GM21526 (cell line): ENCODE measurements around the gene SIL1.

ENCODE experiments used
- ATAC-seq: cut with Tn5 transposase; IDR thresholded peaks from one replicate; pipeline ENCODE4 v1.9.1; 2021; ENCODE audit warnings: moderate library complexity; ENCODE audit not compliant: unreplicated experiment, low FRiP score

Gene SIL1

DNA sequence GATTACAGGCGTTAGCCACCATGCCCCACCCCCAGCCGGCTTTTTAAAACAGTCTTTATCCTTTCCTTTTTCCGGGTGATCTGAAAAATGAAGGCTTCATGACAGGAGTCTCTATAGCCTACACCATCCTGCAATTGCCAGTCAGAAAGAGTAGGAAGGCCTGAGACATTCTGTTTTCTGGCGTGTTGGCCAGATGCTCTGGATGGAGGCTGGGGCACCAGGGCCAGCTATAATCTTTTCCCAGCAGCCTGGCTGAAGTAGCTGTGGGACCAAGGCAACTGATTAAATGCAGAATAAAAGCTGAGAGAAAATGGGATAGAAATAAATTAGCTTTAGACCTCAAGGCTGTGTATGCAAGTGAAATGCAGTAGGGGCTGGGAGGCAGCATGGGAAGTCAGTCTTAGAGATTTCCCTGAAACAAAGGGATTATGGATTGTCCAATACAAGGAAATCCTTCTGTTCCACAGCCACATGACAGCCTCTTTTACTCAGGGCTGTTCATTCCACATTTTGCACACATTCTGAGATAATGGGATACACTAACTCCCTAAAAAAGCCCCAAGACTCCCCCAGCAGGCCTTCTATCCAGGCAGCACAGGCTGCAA is 207.1 kb downstream of the SIL1 start:
- ATAC-seq, result no peak

DNA sequence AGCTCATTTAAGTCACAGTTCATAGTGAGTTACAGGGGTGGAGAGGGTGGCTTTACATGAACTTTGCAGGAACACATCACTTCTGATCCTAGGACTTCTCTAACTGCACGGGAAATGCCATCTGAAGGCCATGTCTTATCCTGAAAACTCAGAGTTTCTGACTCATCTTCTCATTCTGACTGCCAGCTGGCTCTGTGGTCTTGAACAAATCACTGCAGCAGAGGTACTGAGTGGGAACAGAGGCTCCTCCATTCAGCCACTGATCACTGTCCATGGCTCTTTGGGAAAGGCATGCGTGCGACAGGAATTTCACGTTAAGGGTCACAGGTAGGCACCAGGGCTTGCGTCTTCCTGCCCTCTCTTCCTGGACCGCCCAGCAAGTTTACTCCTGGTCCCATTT is 208.4 kb downstream of the SIL1 start:
- ATAC-seq, result no peak

DNA sequence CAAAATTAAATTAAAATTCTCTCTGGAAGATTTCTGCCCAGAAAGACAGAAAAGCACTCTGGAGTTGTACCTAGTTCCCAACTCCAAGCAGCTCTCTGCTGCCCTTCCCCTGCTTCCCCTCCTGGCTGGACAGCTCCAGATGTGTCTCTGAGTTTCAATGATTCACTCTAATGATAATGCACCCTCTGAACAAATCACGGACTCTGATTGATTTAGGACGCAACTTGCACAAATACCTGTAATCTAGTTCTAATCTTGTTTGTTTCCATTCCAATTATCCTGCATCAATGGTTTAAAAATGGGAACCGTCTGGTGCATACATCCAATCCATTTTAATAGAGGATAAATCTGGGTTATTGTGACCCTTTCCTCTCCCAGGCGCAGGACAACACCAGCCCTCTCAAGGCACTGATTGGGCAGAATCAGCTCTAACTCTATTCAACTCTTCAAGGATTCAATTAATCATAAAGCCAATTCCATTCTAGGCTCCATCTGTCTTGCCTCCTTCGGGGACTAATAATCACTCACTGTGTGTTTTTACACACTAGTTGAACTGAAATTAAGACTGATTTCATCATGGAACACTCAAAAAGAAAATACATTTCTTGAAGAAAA is 211.9 kb downstream of the SIL1 start:
- ATAC-seq, result no peak

DNA sequence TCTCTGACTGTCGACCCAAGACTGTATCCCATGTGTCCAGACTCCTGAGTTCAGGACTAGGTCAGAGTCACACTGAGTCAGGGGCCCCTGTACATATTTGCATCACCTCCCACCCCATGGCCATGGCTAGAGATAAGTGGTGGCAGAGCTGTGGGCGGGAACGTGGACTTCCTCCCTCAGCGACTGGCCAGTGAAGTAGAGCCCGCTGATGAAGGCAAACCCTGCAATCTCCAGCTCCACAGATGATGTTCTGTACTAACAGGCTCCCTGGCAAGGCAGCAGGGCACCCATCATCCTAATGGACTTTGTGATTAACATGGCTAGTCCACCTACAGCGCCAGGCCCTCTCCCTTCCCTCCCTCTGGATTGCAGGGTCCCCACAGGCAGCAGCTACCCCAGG is 212.5 kb downstream of the SIL1 start:
- no peak for ATAC-seq

DNA sequence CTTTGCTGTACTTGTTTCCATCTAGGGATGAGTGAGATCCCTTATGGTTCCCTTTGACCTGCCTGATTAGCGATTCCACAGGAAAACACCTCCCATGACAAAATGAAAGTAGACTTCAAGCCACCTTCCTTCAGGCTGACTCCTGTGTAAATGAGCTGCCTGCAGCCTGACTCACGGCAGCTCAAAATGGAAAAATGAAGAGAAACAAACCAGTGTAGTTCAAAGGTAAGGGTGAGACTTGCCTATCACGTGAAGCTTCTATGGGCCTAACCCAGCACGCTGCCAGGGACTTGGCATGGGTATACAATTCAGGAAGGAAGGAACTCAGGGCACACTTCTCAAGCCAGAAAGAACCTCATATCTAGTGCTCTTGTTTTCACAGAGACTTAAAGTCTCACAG is 212.9 kb downstream of the SIL1 start:
- no peak for ATAC-seq

DNA sequence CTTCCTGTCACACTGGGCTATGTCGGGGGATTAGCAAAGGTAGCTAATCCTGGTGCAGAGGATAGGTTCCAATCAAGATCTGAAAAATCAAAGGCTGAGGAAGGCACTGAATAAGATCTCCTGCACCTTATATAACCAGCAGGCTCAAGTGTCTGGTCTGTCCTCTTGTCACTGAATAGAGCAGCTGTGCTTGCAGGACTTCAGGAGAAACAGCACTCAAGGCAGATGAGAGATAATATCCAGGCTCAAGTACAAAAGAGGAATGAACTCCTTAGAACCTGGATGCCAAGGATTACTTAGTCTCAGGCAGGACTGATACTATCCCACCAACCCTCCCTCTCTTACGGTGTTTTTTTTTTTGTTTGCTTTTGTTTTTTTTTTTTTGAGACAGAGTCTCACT is 214.2 kb downstream of the SIL1 start:
- ATAC-seq, result no peak

DNA sequence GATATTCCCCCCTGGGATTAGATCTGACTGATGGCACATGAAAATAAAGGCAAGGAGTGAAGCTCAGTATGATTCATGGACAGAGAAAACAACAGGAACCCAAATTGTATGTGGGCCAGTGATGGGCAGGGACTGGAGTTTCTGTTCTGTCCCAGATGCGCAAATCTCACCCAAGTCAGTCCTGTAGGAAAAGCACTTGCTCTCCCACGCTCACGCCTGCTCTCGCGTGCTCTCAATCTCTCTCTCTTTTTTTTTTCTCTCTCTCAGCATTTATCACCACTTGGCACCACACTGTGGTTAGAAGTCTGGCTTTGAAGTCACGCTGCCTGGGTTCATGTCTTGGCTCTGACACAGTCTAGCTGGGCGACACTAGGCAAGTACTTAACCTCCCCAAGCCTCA is 216.6 kb downstream of the SIL1 start:
- ATAC-seq, result no peak

DNA sequence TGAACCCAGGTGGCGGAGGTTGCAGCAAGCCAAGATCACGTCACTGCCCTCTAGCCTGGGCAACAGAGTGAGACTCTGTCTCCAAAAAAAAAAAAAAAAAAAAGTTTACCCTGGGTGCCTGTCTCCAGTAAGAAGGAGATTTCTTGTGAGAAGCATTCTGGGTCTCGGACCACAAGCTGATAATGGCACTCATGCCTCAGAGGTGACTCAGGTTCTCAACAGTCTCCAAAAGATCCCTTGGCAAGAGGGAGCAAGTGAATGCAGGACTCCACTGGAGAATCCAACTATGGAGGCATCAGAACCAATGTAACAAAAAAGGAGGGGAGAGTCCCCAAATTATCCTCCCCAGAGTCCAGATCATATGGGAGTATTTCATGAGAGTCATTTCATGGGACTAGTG is 217.0 kb downstream of the SIL1 start:
- ATAC-seq, result no peak

DNA sequence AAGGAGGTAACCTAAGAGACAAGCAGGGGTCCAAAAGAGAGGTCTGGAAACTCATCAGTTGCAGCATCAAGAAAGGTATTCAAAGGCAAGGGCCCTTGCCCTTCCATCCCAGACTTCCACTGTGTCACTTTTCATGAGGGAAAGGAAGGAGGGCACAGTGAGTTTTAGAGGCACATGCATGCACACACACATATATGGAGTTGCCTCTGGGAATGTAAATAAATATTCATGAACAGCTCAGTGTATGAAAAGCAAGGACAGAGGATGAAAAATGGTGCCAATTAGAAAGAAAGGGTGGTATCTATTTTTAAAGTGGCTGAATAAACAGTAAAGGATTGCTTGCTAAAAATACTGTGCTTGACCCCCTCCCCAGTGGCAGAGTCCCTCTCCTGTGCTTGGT is 217.7 kb downstream of the SIL1 start:
- ATAC-seq, result no peak

DNA sequence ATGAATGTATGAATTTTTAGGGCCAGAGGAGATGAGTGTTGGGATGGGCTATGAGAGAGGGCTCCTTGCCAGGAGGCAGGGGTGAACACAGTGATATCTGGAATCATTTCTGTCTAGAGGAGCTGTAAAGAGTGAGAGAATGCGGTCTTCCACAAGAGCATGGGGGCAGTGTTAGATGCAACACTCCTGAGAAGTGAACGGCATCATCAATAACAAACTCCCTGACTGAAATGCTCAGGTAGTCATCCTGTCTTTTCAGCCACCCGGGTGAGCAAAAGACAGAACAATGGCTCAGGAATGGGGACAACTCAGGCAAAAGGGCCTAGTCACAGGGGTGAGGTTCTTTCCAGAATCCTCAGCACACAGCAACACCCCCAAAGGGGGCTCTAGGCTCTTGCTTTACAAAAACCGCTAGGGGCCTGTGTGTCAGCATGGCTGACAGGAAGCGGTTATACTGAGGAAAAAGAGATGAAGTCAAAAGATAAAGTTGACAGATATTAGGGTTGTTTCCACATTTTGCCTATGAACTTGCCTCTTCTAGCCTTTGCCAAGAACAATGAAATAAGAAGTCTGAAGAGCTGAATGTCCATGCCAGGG is 218.4 kb downstream of the SIL1 start:
- no peak for ATAC-seq

DNA sequence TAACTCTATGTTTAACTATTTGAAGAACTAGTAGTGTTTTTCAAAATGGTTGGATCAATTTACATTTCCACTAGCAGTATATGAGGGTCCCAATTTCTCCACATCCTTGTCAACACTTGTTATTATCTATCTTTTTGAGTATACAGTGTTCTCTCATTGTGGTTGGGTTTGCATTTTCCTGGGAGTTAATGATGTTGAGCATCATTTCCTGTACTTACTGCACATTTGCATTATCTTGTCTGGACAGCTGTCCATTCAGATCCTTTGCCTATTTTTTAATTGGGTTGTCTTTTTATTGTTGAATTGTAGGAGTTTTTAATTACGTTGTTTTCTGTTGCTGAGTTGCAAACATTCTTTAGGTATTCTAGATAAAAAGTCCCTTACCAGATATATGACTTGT is 219.6 kb downstream of the SIL1 start:
- no peak for ATAC-seq

DNA sequence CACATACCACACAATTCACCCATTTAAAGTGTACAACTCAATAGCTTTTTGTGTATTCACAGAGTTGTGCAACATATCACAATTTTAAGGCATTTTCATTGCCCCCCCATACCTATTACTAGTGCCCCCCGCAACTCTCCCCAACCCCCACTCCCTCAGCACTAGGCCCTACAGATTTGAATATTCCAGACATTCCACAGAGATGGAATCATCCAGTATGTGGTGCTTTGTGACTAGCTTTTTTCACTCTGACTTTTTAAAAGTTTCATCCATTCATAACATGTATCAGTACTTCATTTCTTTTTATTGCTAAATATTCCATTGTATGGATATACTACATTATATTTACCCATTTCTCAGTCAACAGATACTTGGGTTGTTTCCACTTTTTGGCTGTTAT is 220.1 kb downstream of the SIL1 start:
- no peak for ATAC-seq

DNA sequence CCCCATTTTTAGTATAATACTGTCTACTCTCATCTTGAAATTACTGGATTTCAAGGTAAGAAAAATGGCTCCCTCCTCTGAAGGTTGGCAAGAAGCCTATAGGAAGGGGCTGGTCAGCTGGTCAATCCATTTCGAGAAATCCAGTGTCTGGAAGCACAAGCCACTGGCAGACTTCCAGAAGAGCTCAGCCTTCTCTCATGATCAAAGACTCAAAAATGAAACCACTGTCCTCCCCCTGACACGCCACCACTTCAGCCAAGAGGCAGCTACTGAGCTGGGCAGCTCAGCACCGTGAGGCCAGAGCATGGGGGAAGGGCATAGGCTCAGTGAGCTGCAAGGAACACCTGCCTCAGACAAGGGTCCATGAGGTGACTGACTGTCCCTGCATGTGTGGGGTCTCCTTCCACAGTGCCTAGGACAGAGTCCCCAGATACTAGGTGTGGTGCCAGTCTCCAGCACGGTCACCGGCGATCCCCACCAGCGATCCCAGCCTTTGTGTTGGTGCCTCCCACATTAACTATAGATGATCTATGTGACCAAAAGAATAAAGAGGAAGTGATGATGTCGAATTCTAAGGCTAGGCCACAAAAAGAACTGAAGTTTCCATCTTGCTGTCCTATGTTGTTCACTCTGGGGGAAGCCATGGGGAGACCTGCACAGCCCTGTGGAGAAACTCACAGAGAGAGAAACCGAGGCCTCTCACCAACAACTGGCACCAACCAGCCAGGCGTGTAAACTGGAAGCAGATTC is 222.9 kb downstream of the SIL1 start:
- ATAC-seq, result no peak

DNA sequence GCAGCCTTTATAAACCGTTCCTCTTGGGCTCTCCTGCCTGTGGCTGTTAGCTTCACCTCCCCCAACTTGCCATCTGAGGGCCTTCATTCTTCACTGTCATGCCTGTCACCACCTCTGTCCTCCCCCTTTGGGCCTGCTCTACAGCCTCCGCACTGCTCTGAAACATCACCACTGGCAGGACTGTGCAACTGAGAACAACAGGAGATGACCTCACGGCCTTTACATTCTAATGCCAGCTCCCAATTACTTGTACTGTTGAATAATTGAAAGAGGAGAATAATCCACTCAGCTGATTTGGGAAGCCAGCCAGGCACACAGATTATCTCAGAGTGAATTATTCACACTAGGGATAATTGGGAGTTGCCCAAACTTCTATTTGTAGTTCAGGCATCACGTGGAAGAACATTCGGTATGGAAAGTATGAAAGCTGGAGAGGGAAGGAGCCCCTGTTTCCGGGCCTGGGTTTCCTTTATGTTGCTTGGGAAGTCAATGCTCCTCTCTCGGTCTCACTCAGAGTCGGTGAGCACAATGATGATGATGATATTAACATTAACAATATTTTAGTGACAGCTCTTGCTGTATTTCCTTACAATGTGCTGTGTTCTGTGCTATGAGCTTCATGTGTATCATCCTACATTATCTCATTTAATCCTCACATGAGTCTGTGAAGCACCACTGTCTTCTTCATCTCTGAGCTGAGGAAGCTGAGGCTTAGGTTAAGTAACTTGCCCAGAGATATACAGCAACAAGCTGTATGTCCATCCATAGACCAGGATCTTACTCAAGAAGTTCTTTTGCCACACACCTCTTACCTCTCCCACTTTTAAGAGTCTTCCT is 223.7 kb downstream of the SIL1 start:
- no peak for ATAC-seq

DNA sequence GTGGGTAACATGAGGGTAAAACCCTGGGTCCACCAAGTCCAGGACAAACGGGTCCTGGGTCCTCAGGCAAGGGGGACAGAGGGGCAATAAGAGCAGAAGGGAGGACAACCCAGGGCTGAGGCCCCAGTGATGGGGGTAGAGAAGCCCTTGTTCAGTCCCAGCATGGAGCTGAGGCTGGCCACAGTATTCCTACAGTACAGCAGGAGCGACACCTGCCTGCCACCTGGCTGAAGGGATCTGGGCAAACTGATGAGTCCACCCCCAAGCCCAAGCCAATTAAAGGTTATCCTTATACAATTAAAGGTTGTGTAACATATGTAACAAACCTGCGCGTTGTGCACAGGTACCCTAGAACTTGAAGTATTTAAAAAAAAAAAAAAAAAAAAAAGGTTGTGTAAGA is 225.3 kb downstream of the SIL1 start:
- ATAC-seq, result no peak

DNA sequence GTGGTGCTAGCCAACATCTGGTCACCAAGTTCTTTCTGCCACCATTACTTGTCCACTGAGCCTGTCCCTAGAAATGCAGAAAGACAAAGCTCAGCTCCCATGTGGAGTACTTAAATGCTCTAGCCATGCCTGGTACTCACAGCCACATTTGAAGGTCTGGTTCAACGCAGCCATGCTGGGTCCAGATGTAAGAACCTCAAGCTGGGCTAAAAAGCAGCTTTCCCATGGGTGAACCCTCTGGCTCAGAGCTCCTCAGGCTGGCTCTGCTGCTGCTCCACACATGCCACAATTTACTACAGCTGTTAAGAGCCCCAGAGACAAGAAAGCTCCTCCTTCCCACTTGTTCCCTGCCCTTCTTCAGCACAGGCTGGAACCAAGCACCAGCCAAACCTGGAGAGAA is 225.9 kb downstream of the SIL1 start:
- ATAC-seq, result no peak

DNA sequence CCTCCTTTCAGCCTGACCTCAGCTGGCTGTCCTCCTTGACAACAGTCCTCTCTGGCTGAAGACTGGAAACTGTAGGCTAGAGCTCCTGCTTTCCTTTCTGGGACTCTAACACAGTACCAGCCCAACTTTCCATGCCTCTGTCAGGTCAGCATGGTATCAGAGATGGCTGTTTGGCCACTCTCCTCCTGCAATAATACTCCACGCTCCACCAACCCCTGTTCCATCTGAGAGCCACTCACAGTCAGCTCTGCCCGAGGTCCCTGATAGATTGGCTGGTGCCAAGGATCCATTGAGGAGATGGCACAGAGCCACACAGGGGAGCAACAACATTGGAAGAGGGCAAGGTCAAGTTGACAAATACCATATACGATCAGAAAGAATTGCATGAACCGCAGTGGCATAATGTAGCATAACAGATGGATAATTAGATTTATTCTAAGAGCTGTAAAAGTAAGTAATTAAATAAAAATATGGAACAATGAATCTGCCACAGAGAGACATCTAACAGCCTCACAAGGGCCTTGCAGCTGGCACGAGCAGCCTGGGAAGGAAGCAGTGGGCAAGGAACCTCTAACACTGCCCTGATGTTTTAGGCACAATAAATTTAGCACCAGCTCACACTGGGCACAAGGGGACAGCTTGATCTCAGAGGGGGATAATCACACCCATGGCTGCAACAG is 228.7 kb downstream of the SIL1 start:
- ATAC-seq, result no peak

DNA sequence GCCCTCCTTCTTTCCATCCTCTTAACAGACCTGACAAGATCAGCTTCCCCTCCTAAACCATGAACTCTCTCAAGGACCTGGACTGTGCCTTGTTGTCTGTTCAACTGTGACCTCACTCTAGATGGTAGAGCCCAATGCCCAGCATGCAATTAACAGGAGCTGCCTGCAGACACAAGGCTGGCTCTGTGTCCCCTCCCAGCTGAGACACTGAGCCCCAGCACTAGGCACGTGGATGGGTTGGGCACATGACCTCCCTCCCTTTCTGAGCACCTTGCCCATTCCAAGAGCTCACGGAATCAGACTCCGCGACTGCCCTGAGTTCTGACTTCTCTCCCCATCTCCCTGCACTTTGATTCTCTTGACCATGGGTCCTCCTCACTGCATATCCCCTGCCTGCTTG is 229.6 kb downstream of the SIL1 start:
- no peak for ATAC-seq

DNA sequence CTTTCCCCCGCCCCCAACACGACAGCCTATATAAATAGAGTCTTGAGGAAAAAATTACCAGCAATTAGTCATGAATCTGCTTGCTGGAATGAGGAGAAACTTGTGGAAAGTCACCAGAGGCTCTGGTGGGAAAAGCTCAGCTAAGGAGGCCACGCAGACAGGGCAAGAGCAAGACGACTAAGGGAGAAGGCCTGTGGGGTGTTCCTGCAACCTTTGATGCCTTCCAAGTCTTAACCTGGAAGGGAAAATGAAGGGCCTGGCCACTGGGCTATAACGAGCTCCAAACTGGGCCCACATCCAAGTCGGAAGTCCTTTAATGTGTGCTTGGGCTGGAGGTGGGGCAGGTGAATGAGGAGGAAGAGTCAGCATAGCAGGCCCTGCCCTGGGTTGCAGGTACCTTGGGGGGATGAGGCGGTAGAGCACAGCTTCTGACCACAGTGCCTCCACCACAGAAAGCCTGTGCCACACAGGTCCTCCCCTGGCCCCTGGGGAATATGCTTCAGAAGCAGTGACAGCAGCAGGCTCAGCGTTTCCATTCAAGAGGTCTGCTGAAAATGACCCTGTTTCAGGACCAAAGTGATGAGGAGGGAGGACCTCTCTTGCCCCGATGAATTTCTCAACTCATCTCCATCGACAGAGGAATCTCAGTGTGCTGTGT is 230.2 kb downstream of the SIL1 start:
- ATAC-seq, result no peak
